Activated CD8-positive, alpha-beta memory T cell treated with anti-CD3 and anti-CD28 coated beads for 1 hour (primary cell): Measurements from ENCODE around the gene CD4.

Experiments used
- DNase-seq, 2 donors: peaks; one replicate each; pipeline ENCODE4 v3.0.0-alpha.2; 2020; ENCODE audit warnings: low read depth in 1 of 2; ENCODE audit errors: extremely low read depth in 1 of 2

Gene CD4

DNA sequence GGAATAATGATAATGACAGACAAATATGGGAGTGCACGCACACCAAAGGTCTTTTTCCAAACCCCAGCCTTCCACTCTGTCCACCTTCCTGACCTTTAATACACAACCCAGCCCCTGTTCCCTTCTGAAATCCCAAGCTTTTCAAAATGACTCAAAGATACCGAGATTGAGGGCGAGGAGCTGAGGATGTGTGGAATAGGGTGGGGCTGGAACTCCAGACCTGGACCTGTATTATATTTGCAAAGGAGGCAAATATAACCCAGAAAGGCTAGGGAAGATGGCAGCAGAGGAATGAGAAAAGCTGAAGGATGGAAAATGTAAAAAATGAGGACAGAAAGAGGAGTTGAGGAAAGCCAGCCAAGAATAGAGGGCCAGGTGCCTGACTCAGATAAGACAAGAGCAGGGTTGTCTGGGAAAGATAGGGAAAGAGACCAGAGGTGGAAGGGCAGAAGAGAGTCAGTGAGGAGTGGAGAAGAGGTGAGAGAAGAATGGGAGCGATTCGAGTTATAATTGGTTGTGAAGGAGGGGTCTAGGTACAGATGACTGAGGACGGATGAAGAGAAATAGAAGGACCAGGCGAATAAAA lies 24.2 kb upstream of the CD4 start:
- DNase-seq = no peak

DNA sequence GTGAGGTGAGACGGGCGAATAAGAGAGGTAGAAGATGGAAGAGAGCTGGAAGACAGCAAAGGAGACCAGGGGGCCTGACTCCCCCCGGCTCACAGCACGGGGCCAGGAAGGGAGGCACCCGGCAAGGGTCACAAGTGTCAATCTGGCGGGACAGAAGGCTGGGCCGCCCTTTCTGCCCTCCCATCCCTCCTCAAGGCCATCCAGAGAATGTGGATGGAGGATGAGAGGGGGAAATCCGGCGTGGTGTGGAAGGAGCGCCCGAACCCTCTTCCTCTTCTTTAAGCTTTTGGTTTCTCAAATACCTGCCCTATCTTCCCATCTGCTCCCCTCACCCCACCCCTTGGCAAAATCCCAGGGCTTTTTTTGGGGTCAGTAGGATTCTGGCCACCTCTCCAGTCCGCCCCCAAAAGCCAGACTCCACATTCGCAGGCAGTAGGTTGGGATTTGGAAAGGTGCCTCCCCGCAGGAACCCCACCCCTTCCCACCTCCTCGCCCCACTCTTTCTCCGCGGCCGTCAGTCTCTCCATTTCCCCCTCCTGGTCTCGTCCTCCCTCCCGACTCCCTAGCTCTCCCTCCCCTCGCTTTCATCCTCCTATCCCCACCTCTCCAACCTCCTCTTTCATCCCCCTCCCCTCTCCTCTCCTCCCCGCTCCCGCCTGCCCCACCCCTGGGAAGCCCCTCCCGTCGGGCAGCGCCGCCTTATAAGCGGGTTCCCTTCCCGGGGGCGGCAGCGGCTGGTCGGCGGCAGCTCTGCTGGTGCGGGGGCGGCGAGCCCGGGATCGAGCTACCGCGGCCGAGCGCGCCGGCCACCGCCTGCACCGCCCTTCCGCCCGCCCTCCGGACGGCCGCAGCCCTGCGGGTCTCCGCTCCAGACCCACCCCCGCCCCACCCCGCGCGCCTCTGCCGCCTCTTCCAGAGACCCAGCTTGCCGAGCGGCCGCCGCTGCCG lies 23.4 kb upstream of the CD4 start, which contains the start of gene PTMS:
PTMS (plus strand) TSS at position 730 of the 948 bp plus-strand sequence. CDS start 343 bp downstream, outside the sequence.
- DNase-seq = no peak

DNA sequence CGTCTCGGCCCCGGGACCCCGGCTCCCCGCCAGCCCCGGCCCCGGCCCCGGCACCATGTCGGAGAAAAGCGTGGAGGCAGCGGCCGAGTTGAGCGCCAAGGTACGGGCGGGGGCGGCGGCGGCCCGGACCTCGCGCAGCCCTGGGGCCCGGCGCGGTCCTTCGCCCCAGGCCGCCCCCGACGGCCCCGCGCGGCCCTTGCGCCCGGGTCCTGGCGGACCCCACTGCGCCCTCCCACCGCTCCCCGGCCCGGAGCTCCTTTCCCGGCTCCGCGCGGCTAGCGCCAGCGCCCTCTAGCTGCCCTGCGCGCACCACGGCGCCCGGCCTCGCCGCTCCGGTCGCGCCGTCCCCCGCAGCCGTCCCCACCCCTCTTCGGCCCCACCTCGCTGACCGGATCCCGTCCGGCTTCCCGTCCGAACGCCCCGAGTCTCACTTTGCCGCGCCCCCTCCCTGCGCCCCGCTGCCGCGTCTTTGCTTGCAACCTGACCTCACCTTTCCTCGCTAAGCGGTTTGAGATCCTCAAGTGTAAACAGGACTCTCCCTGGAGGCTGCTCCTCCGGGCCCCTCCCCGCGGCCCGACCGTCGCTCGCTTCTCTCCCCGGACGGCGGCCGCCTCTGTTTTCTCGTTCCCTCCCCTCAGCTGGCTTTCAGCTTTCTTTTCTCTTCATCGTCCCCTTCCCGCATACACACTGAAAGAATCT lies 22.5 kb upstream of the CD4 start:
- no peak for DNase-seq

DNA sequence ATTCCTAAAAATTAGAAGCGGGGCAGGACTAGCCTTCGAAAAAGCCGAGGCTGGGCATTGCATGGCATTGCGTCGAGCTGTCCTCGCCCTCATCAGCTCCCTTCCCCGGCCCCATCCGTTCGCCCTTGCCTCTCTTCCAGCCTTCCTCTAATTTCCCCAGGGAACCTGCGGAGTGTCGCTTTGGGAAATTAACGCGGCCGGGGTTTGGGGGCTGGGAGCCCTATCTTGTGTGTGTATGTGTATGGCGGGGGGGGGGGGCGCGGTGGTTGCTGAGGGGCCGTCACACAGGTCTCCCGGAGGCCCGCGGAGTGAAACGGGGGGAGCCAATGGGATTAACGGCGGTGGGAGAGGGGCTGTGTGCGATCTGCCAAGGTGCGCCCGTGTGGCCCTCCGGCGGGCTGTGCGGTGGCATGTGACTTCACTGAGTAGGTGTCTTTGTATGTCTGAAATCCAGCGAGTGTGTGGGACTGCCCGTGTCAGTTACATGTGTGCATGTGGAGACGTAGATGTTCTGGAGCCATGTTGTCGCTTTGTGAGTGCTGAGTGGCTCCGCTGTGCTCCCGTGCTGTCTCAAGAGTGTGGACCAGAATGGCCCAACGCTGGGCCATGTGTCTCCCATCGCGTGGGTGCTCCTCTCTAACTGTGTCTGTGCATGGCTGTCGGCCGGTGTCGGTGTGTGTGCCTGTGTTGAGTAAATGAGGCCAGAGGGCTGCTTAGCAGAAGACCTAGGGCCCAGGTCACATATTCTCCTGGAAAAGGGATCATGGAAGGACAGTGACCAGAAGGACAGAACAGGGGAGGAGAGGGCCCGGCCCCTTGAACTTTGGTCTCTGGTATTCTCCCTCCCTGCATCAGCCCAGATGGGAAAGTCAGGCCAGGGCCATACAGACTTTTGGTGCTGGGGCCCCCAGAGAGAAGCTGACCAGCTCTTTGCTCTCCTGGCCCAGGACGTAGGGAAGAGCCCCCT lies 21.7 kb upstream of the CD4 start:
- DNase-seq = no peak

DNA sequence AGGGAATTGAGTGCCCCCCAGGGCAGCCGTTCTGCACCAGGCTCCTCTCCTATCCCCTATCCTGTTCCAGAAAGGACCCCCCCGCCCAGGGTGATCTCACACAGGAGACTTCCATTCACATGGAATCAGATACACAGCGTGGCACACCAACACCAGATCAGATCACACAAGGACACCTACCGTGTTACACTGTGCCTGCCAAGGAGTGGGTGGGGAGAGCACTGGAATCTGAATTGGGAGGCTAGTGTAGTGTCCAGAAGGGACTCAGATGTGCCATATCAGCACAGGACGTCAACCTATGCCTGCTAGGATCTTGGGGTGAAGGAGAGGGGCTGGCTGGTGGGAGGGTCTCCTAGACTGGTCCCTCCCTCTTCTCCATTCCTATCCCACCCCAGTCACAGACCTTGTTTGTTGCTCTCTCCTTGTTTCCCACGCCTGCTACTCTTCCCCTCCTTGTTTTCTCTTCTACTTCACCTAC lies 20.9 kb upstream of the CD4 start:
- DNase-seq = no peak

DNA sequence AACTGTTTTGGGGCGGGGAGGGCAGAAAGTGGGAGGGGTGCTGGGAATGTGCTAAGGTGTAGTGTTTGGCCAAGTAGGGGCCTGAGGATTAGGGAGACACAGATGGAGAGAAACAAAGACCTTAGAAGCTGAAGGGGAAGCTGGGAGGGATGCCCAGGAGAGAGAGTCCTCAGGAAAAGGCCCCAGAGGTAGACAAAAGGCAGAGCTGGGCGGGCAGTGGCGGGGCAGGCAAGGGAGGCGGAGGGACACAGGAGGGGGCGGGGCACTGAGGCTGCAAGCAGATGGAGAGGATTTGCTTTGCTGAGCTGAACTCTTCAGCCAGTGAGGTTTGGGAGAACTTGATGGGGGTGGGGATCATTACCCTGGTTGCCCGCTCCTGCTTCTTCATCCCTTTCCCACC lies 20.3 kb upstream of the CD4 start:
- DNase-seq = no peak

DNA sequence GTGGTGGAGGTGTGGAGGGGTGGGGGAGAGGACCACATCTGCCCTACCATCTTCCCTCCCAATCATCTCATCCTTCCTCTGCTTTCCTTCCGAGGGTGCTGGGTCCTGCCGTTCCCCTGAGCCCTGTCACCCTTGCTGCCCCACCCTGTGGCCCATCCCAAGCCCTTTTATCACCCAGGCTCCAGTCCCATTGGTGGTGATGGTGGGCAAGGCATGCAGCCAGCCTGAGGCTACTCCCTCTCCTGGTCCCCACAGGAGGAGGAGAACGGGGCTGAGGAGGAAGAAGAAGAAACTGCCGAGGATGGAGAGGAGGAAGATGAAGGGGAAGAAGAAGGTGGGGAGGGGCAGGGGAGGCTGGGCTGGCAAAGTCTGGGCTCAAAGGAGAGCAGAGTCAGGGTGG lies 19.7 kb upstream of the CD4 start:
- no peak for DNase-seq

DNA sequence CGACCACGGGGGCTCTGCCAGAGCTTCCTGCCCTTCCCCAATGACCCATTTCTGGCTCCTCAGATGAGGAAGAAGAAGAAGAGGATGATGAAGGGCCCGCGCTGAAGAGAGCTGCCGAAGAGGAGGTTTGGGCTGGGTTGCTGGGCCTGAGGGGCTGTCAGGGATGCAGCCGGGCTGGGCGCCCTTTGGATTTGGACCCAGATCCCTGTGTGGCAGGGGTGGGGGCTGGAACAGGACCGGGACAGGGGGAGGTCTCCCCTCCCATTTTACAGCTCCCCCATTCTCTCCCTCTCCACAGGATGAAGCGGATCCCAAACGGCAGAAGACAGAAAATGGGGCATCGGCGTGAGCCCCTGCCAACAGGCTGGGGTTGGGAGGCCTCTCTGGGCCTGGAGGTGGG lies 19.2 kb upstream of the CD4 start:
- DNase-seq = no peak

DNA sequence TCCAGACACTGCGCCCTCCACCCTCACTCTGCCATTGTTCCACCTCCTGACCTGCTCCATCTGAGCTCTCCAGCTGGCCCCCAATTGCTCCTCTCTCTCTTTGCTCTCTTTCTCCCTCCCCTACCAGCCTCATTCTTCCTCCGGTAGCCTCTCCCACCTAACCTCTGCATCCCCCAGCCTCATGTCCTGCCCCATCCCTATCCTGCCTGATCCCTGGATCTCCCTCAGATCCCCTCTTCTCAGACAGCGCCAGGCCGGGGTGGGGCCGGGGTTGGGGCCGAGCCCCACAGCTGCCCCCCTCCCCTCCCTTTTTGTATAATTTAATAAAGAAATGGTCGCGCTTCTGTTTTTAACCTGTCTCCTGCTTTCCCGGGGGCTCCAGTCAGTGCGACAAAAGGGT lies 18.7 kb upstream of the CD4 start:
- DNase-seq = no peak

DNA sequence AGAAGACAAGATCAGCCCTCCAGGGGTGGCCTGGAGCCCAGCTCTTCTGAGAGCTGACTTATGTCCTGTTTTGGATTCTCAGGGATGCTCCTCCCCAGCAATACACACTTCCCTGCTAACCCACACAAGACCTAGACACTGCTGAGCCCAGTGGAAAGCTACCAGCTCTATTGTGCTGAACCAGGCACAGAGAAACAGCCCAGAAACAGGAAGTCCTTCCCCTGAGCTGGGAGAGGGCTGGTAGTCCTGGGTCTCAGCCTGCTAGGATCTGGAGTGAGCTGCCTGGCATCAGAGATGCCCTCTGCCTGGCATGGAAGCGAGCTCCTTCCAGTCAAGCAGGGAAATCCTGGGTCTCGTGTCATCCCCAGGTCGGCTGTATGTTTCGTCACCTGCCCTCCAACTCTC lies 18.2 kb upstream of the CD4 start:
- no peak for DNase-seq

DNA sequence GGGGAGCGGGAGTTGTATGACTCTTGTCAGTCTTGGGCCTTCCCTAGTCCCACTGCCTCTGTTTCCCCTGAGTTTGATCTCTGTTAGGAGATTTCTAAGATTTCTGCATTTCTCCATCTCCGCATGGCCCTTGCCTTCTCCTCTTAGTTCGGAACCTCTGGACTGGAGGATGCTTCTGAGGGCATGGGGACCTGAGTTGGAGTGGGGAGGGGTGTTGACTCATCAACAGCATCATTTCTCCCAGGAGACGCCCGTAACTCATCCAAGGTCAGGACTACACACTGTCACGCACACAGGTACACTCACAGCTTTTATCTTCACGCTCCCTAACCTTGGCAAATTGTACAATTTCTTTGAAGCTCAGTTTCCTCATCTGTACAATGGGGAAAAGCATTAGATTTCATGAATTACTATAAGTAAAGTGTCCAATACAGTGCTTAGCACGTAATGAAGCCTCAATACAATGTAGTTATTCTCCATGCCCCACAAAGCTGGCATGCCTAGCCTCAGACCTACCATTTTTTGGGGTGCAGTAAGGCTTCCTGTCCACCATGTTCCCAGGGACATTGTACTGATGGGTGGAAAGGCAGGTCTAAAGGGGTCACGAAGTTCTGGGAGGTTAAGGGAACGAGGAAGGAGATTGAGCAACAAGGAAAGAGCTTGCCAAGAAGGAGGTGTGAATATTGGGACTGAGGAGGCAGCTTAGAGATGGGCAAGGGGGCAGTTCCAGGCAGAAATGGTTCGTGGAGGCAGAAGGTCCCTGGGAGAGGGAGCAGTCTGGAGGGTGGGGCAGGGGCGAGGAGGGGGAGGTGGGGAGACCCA lies 17.6 kb upstream of the CD4 start:
- DNase-seq = no peak

DNA sequence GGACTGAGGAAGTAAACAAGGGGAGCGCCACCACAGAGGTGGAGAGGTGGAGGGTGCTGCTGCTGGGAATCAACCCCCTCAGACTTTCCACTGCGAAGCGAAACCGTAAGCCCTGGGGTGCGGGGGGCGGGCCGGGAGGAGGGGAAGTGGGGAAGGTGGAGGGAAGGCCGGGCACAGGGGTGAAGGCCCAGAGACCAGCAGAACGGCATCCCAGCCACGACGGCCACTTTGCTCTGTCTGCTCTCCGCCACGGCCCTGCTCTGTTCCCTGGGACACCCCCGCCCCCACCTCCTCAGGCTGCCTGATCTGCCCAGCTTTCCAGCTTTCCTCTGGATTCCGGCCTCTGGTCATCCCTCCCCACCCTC lies 17.0 kb upstream of the CD4 start, which contains the start of gene LAG3:
LAG3 (plus strand) TSS at position 190 of the 365 bp plus-strand sequence. CDS start 333 bp downstream, outside the sequence.
- DNase-seq = no peak

DNA sequence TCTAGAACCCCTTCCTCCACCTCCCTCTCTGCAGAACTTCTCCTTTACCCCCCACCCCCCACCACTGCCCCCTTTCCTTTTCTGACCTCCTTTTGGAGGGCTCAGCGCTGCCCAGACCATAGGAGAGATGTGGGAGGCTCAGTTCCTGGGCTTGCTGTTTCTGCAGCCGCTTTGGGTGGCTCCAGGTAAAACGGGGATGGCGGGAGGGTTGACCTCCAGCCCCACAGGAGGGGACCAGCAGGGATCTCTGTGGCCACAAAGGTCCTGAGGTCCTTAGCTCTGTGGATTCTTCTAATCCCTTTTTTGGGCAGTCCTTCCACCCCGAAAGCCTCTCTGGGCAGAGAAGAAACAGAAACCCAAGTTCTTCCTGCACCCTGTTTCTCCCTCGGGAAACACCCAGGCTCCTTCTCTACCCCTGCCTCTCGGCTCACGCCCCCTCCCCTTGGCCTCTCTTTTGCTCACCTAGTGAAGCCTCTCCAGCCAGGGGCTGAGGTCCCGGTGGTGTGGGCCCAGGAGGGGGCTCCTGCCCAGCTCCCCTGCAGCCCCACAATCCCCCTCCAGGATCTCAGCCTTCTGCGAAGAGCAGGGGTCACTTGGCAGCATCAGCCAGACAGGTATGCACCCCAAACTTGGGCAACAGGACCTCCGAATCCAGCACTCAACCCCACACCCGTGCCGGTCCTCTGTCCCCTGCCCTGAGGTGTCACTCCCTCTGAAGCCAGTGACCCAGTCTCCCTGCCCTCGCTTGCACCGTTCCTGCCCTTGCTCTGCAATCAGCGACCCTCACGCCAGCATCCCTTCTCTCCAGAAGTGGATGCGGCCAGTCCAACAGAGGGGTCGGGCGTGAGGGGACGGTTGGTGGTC lies 16.4 kb upstream of the CD4 start:
- no peak for DNase-seq

DNA sequence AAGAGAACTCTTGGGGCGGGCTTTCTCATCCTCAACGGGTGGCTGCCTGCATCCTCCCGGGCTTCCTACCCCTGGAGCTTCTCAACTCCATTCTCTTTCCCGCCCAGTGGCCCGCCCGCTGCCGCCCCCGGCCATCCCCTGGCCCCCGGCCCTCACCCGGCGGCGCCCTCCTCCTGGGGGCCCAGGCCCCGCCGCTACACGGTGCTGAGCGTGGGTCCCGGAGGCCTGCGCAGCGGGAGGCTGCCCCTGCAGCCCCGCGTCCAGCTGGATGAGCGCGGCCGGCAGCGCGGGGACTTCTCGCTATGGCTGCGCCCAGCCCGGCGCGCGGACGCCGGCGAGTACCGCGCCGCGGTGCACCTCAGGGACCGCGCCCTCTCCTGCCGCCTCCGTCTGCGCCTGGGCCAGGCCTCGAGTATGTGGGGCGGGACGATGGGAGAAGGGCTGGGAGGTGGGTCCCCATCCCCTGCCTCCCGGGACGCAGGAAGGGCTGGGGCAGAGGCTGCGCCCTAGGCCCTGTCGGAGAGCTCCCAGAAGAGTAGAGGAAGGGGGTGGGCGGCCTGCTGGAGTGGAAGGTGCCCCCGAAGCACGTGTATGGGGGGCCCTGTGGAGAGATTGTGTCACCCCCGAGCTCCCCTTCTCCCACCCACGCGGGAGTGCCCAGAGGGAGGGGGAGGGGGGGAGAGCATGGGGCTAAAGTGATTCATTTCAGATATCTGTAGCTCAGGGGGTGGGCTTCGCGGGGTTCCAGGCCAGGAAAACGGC lies 15.6 kb upstream of the CD4 start:
- DNase-seq = no peak

DNA sequence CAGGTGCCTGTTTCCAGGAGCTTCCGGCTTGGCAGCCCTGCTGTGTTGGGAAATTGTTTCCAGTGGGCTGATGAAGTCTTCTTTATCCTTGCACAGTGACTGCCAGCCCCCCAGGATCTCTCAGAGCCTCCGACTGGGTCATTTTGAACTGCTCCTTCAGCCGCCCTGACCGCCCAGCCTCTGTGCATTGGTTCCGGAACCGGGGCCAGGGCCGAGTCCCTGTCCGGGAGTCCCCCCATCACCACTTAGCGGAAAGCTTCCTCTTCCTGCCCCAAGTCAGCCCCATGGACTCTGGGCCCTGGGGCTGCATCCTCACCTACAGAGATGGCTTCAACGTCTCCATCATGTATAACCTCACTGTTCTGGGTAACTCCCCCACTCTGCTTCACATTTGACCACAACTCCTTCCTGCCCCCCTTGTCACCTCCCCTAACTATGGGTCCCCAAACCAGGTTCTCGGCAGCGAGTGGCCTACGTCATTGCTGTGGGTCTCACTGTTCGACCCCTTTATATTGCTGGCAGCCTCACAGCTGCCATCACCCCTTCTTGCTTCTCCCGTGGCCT lies 14.7 kb upstream of the CD4 start:
- no peak for DNase-seq

DNA sequence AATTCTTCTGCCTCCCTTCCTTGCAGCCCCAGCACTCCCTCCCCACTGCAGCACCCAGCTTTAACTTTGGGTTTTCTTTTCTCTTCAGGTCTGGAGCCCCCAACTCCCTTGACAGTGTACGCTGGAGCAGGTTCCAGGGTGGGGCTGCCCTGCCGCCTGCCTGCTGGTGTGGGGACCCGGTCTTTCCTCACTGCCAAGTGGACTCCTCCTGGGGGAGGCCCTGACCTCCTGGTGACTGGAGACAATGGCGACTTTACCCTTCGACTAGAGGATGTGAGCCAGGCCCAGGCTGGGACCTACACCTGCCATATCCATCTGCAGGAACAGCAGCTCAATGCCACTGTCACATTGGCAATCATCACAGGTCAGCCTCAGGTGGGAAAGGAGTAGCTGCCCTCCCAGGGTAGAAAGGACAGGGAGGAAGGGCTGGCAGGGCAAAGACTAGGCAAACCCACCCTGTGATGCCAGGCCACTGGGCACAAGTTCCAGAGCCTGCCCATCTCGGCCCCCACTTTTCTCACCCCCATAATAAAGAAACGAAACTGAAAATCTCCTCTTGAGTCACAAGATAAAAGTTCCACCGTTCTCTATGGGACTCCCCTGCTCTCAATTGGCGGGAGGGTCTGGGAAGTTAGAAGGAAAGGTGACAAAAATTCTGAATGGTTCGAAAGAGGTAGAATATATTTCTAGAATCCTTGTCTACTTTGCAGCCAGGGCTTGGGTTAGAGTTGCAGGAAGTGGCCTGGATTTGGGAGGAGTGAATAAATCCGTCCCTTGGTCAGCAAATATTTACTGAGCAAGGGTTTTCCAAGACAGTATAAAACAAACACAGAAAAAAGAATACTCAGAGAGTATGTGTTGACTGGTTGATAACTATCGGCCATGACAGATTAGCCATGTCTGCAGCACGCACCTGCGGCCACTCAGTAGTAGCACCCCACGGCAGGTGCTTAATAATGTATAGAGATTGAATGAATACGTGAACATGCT lies 13.8 kb upstream of the CD4 start:
- no peak for DNase-seq
